B cell (primary cell): Measurements from ENCODE around the gene PACSIN2. TPM values are rescaled to one million over a fixed set of nuclear protein-coding genes. Genes with fewer than 3 reads are reported as not detected.

Experiments used
- ATAC-seq: fragments of 200-7000 bp; cut with Tn5 transposase; one replicate; pipeline ENCODE4 v1.10.0; 2021; ENCODE audit warnings: low read depth, mild to moderate bottlenecking, moderate number of reproducible peaks, moderate library complexity
- CTCF ChIA-PET: fragments of 350-600 bp; sonication (Branson Sonifier 250); formaldehyde crosslinking; loops from one replicate; lab custom pipeline; 2021; ENCODE audit warnings: antibody characterized with exemption, inconsistent platforms; lab: Charles Lee
- POLR2A ChIA-PET: fragments of 350-600 bp; sonication (Branson Sonifier 250); formaldehyde crosslinking; loops from one replicate; lab custom pipeline; 2021; ENCODE audit warnings: antibody characterized with exemption; lab: Charles Lee
- DNase-seq: peaks from one replicate; pipeline ENCODE4 v3.0.0; 2013
- H2AFZ ChIP-seq: 2 replicates; pipeline ENCODE4 v1.6.1; 2012; ENCODE audit warnings: mild to moderate bottlenecking, low read depth, low read length; ENCODE audit not compliant: insufficient read depth, poor library complexity, severe bottlenecking
- H3K27ac ChIP-seq, 2 donors: 1 replicate in 1 of 2; 2 replicates in 1 of 2; pipeline ENCODE4 v1.5.1; 2012 to 2013; ENCODE audit warnings: low read length in 2 of 2, mild to moderate bottlenecking in 2 of 2, moderate library complexity in 1 of 2
- H3K27me3 ChIP-seq, 4 experiments: fragments of 200-600 bp in 1 of 4; sonication (generic) in 1 of 4; replicated peaks in 1 of 4; 1 replicate in 2 of 4; 2 replicates in 2 of 4; pipeline versions ENCODE4 v1.6.1 to v1.7.0; 2013 to 2016; ENCODE audit warnings: low read length in 3 of 4, mild to moderate bottlenecking in 2 of 4, mixed read lengths in 1 of 4, moderate library complexity in 1 of 4; ENCODE audit not compliant: insufficient read depth in 4 of 4, control insufficient read depth in 3 of 4; ENCODE audit errors: control extremely low read depth in 1 of 4
- H3K36me3 ChIP-seq, 2 experiments: replicated peaks in 1 of 2; 1 replicate in 1 of 2; 2 replicates in 1 of 2; pipeline versions ENCODE4 v1.6.1 to v1.7.1; 2013; ENCODE audit warnings: low read length in 1 of 2; ENCODE audit not compliant: insufficient read depth in 2 of 2, control insufficient read depth in 1 of 2; ENCODE audit errors: control extremely low read depth in 1 of 2, extremely low read depth in 1 of 2
- H3K4me1 ChIP-seq, 2 donors: fragments of 200-600 bp in 1 of 2; sonication (generic) in 1 of 2; 1 replicate in 1 of 2; 2 replicates in 1 of 2; pipeline versions ENCODE4 v1.5.1 to v1.6.1; 2013 to 2017; ENCODE audit warnings: low read length in 2 of 2; ENCODE audit not compliant: control insufficient read depth in 2 of 2, insufficient read depth in 2 of 2
- H3K4me2 ChIP-seq: replicated peaks from 2 replicates; pipeline ENCODE3; 2012; ENCODE audit warnings: mild to moderate bottlenecking, low read depth, low read length; ENCODE audit not compliant: poor library complexity, severe bottlenecking
- H3K4me3 ChIP-seq, 5 experiments: fragments of 200-600 bp in 1 of 5; sonication (generic) in 1 of 5; 1 replicate in 3 of 5; 2 replicates in 2 of 5; pipeline versions ENCODE4 v1.5.1 to v1.7.0; 2011 to 2016; ENCODE audit warnings: low read length in 4 of 5, mild to moderate bottlenecking in 4 of 5, low read depth in 2 of 5, control low read depth in 1 of 5, moderate library complexity in 1 of 5; ENCODE audit not compliant: insufficient read depth in 1 of 5; ENCODE audit errors: control extremely low read depth in 1 of 5, extremely low read depth in 1 of 5
- H3K79me2 ChIP-seq: fragments of 200-600 bp; sonication (generic); one replicate; pipeline ENCODE4 v1.6.0; 2016; ENCODE audit warnings: low read length; ENCODE audit not compliant: control insufficient read depth, insufficient read depth
- H3K9ac ChIP-seq: fragments of 200-600 bp; sonication (generic); 2 replicates; pipeline ENCODE4 v1.6.1; 2017; ENCODE audit warnings: mild to moderate bottlenecking, low read length, moderate library complexity
- H3K9me3 ChIP-seq, 3 donors: one replicate each; pipeline versions ENCODE4 v1.6.1 to v1.7.1; 2013; ENCODE audit warnings: low read length in 2 of 3; ENCODE audit not compliant: control insufficient read depth in 2 of 3, insufficient read depth in 1 of 3; ENCODE audit errors: control extremely low read depth in 1 of 3
- H4K20me1 ChIP-seq: 2 replicates; pipeline ENCODE4 v1.6.0; 2012; ENCODE audit warnings: mild to moderate bottlenecking, low read length; ENCODE audit not compliant: insufficient read depth, control insufficient read depth, poor library complexity, severe bottlenecking
- H3K27ac Mint-ChIP-seq: one replicate; pipeline ENCODE4 v1.8.0; 2021; ENCODE audit warnings: mixed read lengths
- H3K27me3 Mint-ChIP-seq: one replicate; pipeline ENCODE4 v1.8.0; 2021; ENCODE audit warnings: mixed read lengths
- H3K4me1 Mint-ChIP-seq: one replicate; pipeline ENCODE4 v1.8.0; 2021; ENCODE audit warnings: mixed read lengths
- H3K4me3 Mint-ChIP-seq: one replicate; pipeline ENCODE4 v1.8.0; 2021; ENCODE audit warnings: mixed read lengths
- H3K9me3 Mint-ChIP-seq: one replicate; pipeline ENCODE4 v1.8.0; 2022; ENCODE audit warnings: mixed read lengths; ENCODE audit not compliant: insufficient read depth
- EZH2 ChIP-seq: IDR thresholded peaks from 2 replicates; pipeline ENCODE4 v1.6.1; 2012; ENCODE audit warnings: borderline replicate concordance, low read depth, mild to moderate bottlenecking, moderate library complexity, low read length; ENCODE audit not compliant: insufficient read depth, poor library complexity, severe bottlenecking
- WGBS: methylation state at CpG from one replicate; pipeline ENCODE4 v1.1.5; 2013; ENCODE audit warnings: missing lambda C conversion rate; ENCODE audit not compliant: insufficient coverage; 5-methylcytosine and 5-hydroxymethylcytosine counted together
- intact Hi-C: fragments of 100-400 bp; cut with micrococcal nuclease; formaldehyde crosslinking; loops from one replicate; pipeline ENCODE4 v1.10.0; 2022
- polyA plus RNA-seq: library from polyadenylated mRNA; depleted of rRNA; stranded (reverse); fragments of >200 nt; gene quantifications from 2 replicates; pipeline ENCODE4 v1.2.3, GENCODE V29; 2012
- total RNA-seq, 2 donors: library from RNA; stranded (reverse); fragments of 120-200 nt in 1 of 2; gene quantifications; 1 replicate in 1 of 2; 2 replicates in 1 of 2; pipeline versions ENCODE4 v1.2.3 to v1.2.4, GENCODE V29; 2013 to 2022
- TF ChIP-seq, protein P1 (sequence below): fragments of 200-600 bp; IDR thresholded peaks from one replicate; pipeline ENCODE4 v1.8.0; 2022; ENCODE audit warnings: antibody characterized with exemption, mild to moderate bottlenecking

PACSIN2 gene
- total and polyA plus RNA-seq, 2 donors (not counting 1 experiment from before 2014, with no cell fraction given) = 26.9 to 59.3 TPM

- H3K4me2 ChIP-seq = no peak overlapping the region
- Mint-ChIP-seq H3K9me3 (no peaks in the 10 kb centered on the region), H3K4me3 (no peak overlapping the region), H3K27ac (no peak overlapping the region), H3K4me1 (peaks cover 52% of the 10 kb centered on the region), H3K27me3 (no peaks in the 10 kb centered on the region)
- no peak overlapping the region for H3K9ac ChIP-seq
- no peak overlapping the region for H2AFZ ChIP-seq
- H3K79me2 ChIP-seq = peaks cover 93% of the 10 kb centered on the region
- ChIA-PET CTCF (no interaction called here), POLR2A (interaction anchor here (1.0 kb wide), 1 partner anchor 9 kb away, joined by 6 read pairs; no protein-coding TSS in a partner anchor)
- WGBS = 100% methylated on average over 7 of the region's 7 CpGs
- H3K4me3 ChIP-seq = no peak overlapping the region
- no peak overlapping the region for H3K27ac ChIP-seq
- TF ChIP-seq, protein P1, sequence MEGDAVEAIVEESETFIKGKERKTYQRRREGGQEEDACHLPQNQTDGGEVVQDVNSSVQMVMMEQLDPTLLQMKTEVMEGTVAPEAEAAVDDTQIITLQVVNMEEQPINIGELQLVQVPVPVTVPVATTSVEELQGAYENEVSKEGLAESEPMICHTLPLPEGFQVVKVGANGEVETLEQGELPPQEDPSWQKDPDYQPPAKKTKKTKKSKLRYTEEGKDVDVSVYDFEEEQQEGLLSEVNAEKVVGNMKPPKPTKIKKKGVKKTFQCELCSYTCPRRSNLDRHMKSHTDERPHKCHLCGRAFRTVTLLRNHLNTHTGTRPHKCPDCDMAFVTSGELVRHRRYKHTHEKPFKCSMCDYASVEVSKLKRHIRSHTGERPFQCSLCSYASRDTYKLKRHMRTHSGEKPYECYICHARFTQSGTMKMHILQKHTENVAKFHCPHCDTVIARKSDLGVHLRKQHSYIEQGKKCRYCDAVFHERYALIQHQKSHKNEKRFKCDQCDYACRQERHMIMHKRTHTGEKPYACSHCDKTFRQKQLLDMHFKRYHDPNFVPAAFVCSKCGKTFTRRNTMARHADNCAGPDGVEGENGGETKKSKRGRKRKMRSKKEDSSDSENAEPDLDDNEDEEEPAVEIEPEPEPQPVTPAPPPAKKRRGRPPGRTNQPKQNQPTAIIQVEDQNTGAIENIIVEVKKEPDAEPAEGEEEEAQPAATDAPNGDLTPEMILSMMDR = no peak
- no peak for TF ChIP-seq EZH2
- H3K36me3 ChIP-seq = no peaks in the 10 kb centered on the region
- ATAC-seq (no peak), DNase-seq (no peak)
- no peaks in the 10 kb centered on the region for H3K9me3 ChIP-seq
- H4K20me1 ChIP-seq = peaks cover 66% of the 10 kb centered on the region
- intact Hi-C loops = no loop called here
- no peaks in the 10 kb centered on the region for H3K27me3 ChIP-seq
- peaks cover 19 to 26% of the 10 kb centered on the region in 2 donors for H3K4me1 ChIP-seq
These were observed 3.9 kb downstream of the PACSIN2 start for GRCh38 chr22:43011079-43011478.

DNA sequence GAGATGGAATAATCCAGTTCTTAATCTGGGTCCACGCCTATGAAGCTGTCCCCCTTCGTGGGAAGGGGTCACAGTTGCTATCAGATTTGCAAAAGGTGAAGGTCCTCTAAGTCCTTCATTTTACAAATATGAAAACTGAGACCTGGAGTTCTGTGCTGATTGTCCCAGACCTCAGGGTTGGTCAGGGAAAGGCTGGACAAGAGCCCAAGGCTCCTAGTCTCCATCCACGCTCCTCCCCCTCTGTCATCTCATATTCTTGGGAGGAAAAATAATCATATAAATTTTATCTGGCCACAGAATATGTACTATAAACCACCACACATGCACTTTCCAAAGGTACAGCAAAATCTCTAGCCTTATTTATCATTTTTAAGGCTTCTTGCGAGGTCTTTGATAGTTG is 5.5 kb downstream of the PACSIN2 start:
- Histone ChIP-seq H3K27ac (no peak overlapping the region), H4K20me1 (peaks cover 81% of the 10 kb centered on the region), H3K79me2 (peaks cover 98% of the 10 kb centered on the region), H3K36me3 (no peaks in the 10 kb centered on the region), H2AFZ (no peak overlapping the region), H3K4me1 (peaks cover 22 to 31% of the 10 kb centered on the region in 2 donors), H3K9ac (no peak overlapping the region), H3K4me2 (no peak overlapping the region), H3K9me3 (no peaks in the 10 kb centered on the region), H3K27me3 (no peaks in the 10 kb centered on the region), H3K4me3 (no peak overlapping the region)
- H3K4me3 Mint-ChIP-seq = no peak overlapping the region
- H3K4me1 Mint-ChIP-seq = peaks cover 59% of the 10 kb centered on the region
- intact Hi-C loops = no loop called here
- ATAC-seq (no peak), DNase-seq (no peak)
- no peak overlapping the region for H3K27ac Mint-ChIP-seq
- TF ChIP-seq EZH2 = no peak
- TF ChIP-seq, protein P1 = no peak
- no peaks in the 10 kb centered on the region for H3K27me3 Mint-ChIP-seq
- POLR2A ChIA-PET = no interaction called here
- CTCF ChIA-PET = no interaction called here
- H3K9me3 Mint-ChIP-seq = no peaks in the 10 kb centered on the region
- 92% methylated on average over 2 of the region's 4 CpGs for WGBS
